Stimulated activated CD8-positive, alpha-beta memory T cell treated with anti-CD3 and anti-CD28 coated beads, Interleukin-7, amount 100 ng/mL, for 24 hours (primary cell): ENCODE data around the gene TFPI.

Source experiments
- DNase-seq: peaks from one replicate; pipeline ENCODE4 v3.0.0-alpha.2; 2020; ENCODE audit warnings: low read depth

TFPI gene

DNA sequence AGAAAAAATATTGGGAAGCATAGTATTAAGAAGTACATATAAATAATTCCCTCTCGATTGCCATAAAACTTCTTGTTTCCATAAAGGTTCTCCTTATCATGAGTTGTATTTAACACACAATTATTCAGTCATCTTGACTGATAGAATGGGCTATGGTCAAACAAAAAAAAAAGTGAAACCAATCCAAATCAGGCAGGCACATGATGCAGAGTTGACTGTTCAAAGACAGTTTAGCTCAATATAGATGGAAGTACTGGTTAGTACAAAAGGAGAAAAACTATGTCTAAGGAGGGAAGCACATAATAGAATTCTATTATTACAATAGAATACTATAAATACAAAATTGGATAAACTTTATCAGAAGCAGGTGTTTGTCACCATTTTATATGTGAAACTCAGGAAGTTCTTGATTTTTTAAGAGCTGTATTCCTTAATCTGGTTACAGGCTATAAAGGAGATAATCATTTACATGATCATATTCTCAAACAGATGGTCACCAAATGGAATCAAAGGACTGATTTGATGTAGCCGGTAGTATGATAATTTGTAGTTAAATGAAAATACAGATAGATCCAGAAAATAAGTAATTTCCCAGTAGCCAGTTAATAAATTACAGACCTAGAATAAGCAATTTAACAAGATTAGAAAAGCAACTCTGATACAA, 88.0 kb downstream of the TFPI start:
- DNase-seq: no peak

GRCh38 chr2:187462839-187463238, 91.4 kb downstream of the TFPI start:
- DNase-seq: no peak

DNA sequence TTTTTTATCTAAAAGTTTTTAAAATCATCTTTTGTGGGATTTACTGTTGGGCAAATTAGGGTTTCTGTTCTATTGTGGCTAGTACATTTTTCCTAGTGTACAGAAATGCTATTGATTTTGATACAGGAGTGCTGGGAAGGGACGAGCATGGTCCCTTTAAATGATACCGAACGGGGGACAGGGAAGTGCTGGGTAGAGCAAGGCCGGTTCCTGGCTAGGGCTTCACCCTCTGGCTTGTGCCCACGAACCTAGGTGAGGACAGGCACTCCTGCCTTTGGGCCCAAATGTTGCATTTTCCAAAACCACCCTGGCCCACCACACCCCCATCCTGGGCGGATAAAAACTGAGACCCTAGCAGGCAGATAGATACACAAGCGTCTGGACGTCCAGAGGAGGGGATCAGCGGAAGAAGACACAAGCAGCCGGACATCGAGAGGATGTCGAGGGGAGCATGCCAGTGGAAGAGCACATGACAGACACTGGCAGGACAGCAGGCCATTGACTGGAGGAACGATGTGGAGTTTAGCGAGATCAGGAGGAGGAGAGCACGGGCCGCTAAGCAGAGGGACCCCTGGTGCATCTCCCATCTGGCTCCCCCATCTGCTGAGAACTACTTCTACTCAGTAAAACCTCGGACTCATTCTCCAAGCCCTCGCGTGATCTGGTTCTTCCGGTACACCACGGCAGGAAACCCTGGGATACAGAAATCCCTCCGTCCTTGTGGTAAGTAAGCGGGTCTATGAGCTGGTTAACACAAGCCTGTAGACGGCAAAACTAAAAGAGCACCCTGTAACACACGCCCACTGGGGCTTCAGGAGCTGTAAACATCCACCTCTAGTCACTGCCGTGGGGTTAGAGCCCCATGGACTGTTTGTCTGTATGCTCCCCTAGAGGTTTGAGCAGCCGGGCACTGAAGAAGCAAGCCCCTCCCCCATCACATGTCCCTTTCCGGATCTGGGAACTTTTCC, 92.7 kb downstream of the TFPI start:
- DNase-seq: no peak

DNA sequence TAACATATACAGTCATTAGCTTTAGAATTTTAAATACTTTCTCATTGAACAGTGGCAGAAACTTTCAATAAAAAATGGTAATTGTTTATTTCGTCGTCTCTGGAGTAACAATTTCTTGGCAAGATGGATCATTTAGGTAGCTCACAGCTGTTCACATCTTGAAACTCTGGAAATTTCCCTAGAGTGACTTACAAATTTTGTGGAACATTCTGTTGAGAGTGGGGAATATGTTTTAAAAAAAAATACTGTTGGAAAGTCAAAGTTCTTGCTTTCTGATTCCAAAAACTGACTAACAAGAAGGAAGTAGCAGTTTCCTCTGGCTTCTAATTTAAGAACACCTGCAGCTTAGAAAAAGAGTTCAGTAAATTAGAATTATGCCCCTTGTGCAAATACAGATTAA, 95.0 kb downstream of the TFPI start:
- no peak for DNase-seq

DNA sequence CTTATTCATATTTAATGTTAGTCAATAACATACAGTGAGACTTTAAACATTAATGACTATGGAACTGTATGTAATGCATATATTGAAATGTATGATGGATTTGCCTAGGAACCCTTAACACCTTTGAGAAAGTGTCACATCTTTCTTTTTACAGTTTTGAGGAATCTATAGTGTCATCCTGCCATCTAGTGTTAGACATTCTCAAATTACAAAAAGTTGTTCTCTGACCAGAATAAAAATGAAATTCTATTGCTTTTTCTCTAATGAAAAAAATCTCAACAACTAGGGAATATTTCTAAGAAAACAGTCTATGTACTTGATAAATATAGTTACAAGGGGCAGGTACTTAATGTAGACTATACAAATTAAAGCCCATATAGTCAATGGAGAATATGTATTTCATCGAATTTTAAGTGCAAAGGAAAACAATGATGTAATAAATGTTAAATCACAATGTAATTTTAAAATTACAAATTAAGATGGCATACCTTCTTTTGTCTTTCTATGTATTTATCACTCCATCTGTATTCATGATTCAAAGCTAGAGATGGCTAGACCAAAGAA, 101.1 kb downstream of the TFPI start:
- DNase-seq: no peak

GRCh38 chr2:187451510-187451909, 102.7 kb downstream of the TFPI start:
- no peak for DNase-seq

GRCh38 chr2:187447336-187447735, 106.9 kb downstream of the TFPI start:
- no peak for DNase-seq

GRCh38 chr2:187446711-187447110, 107.5 kb downstream of the TFPI start:
- no peak for DNase-seq

DNA sequence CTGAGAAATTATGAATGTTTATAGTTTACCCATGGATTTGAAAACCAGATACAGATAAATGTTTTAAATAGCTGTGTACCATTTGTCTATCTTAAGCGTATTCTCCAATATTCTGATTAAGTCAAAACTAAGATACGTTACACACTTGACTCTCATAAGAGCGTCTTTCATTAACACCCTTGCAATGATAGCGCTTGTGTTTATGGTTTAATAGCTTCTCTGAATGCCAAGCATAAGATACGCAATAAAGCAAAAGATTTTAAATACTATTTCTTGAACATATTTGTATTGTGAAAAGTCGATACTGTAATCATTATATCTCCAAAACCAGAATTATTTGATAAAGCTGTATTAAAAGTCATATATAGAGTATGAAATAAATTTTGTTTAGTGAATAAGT, 109.2 kb downstream of the TFPI start:
- DNase-seq: no peak

DNA sequence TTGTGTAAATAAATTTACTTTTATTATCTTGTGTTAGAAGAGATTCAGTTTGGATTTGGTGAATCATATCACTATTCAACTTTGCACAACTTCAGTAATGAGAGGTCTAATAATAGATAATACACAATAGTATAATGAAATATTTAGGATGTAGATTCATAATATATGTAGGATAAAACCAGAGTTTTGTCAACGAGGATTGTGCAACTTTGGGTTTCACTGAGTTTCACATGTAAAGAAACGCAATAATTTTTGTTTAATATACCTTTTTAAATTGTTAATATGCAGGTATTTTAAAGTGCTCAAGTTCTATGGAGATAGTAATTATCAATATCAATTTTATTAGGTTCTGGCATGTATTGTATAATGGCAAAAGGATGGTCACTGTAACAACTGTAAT, 111.5 kb downstream of the TFPI start:
- no peak for DNase-seq

DNA sequence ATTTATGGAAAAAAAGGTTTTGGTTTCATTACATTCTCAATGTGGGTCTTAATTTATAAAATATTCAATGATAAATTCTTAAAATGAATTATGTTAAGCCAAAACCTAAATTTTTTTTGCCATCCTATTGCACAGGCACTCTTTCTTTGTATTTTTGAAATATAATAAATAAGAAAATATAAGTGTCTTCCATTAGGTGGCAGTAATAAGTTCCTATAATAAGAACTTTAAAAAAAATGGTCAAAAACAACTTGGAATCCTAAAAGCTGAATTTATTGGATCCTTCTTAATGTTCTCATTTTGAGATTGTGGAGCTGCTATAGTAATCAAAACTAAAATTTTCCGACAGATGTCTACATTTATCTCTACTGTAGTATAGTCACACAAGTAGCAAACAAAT, 111.9 kb downstream of the TFPI start:
- no peak for DNase-seq

DNA sequence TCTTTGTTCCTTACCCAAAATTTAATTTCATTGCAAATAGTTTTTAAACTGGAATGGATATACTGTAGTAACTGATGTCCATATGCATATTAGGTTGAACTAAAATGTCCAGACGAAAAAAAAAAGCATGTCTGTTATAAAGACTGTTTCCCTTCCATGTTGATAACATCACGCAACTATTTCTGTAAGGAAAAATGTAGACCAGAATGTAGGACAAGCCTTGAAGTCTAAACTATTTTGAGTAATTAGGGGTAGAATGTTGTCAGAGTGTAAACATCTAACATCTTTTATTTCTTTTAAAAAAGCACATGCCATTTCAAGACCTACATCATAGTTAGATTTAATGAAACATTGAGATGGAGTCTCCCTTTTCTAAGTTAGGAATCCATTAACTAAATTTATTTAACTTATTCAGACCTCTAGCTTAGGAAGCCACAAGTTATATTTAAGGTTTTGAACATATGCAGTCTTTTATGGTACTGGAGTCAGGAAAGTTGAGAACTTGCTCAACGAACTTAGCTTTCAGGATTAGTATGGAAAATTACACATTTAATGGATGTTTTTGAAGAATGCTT, 114.0 kb downstream of the TFPI start:
- no peak for DNase-seq

DNA sequence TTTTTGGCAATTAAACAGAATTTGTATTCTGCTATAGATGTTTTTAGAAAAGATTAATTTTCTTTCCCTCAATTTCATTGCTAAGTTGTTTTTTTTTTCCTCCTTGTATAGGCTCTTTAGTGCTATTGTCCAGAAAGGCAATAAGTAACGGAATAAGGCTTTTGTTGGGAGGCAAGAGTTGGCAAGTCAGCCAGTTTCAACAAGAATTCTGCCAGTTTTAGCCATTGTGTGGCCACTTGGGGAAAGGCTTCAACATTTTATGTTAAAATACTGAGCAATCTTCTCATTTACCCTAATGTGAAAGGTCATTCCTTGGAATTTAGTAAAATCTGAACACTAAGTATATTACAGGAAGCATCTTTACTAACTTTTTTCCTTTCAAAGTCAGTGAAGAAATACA, 115.8 kb downstream of the TFPI start:
- no peak for DNase-seq

- DNase-seq: no peak
These were observed 118.5 kb downstream of the TFPI start for GRCh38 chr2:187435756-187436155.

GRCh38 chr2:187435078-187435477, 119.2 kb downstream of the TFPI start:
- DNase-seq: no peak

DNA sequence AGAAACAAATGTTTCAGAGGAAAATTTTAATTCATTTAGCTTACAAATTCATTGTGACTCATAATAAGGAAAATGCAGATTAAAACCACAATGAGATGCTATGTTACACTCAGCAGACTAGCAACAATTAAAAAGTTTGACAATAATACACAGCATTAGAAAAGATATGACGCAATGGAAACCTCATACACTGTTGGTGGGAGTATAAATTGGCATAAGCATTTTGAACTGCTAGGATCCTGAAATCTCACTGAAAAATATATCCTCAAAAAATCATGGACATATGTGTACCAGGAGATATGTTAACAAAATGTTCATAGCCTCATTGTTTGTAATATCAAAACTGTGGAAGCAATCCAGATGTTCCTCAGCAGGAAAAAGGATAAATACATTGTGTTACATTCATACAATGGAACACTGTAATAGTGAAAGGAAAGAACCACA, 119.9 kb downstream of the TFPI start:
- no peak for DNase-seq

DNA sequence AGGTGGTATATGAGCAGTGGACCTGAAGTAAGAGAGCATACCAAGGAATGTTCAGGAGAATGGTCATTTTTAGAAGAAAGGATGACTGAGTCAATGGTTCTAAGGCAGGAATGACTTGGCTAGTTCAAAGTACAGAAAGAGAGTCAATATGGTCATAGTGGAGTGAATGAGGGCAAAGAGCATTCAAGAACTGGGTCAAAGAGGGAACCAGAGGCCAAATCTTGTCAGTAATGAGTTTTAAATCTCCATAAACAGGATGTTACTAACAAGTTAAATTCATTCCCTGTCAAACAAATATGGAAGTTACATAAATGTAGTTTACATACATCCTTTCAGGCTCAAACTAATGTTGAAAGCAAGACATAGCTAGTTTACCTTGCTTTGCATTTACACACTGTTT, 122.3 kb downstream of the TFPI start:
- no peak for DNase-seq

DNA sequence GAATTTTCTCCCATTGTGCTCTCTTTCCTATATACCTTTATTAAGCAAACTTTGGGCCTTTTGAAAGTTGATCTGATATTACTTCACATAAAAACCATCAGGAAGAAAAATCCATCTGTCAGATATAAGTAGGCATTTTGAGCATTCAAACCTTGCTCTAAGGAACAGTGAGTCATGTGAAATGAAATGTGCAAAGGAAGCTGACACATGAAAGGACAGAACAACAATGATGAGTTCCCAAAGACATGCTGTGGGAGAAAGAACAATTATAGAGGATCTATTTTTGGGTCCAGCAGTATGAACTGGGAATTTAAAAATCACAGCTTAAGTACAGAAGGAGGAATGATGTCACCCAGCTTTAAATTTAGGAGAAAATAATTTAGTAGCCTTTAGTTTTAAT, 124.2 kb downstream of the TFPI start:
- no peak for DNase-seq

GRCh38 chr2:187424146-187424545, 130.1 kb downstream of the TFPI start:
- DNase-seq: no peak

DNA sequence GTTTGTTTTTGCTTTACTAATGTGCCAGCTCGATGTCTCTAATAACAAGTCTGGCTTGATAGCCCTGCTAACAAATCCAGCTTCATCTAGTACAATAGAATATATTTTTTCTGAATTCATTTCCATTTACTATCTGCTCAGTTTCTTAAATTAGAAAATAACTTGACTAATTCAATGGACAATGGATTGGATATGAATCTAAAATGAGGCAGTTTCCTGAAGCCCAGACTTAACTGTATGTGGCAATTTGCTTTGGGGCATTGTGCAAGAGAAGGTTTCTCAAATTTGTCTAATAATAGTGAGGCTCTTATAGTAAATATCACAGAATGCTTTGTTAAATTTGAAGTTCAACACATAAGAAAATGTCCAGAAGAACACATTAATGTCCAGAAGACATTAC, 132.0 kb downstream of the TFPI start:
- no peak for DNase-seq

DNA sequence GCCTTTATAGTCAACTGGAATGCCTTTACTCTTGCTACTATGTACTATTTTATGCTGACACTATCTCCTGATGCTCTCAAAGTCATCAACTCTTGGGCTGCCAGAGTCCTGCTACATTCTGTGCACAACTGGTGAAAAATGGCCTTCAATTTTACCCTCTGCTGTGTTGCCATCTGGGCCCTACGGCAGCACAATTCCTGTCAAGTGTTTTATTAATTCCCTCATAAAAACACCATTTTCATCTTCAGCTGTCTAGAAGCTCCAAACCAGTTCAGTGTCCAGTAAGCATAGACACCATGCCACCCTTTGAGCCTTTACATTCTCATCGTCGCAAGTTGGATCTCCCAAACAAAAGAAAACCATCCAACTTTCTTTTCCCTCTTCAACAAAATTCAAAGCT, 132.7 kb downstream of the TFPI start:
- no peak for DNase-seq

GRCh38 chr2:187419808-187420207, 134.4 kb downstream of the TFPI start:
- no peak for DNase-seq

DNA sequence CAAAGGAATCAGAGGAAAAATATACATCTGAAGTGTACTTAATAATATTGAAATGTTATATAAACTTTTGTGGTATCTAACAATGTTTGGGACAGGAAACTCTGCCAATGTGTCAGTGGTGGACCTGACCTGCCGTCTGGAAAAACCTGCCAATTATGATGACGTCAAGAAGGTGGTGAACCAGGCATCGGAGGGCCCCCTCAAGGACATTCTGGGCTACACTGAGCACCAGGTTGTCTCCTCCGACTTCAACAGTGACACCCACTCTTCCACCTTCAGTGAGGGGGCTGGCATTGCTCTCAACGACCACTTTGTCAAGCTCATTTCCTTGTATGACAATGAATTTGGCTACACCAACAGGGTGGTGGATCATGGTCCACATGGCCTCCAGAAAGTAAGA, 138.8 kb downstream of the TFPI start:
- no peak for DNase-seq
